ENCODE data around the gene BMI1. TPM values are rescaled to one million over a fixed set of nuclear protein-coding genes. Genes with fewer than 3 reads are reported as not detected.

Gene BMI1
- total RNA-seq: 11.5 and 61.9 TPM in 2 replicates

GRCh38 chr10:22320591-22321155 lies at the start of gene BMI1:
TSS of gene BMI1 (plus strand) at chr10:22321099. CDS start at chr10:22326450, 5,351 bp downstream.

GRCh38 chr10:22316286-22317075 lies 4.4 kb upstream of the BMI1 start, which contains the start of gene COMMD3:
TSS of gene COMMD3 (plus strand) at chr10:22316388. CDS start at chr10:22316418, 30 bp downstream.

GRCh38 chr10:22345301-22346095 lies 24.6 kb downstream of the BMI1 start, which contains the start of gene SPAG6:
TSS of gene SPAG6 (plus strand) at chr10:22345496. CDS start at chr10:22345612, 116 bp downstream.

Other genes starting within 250 kb of the BMI1 start
- not detected in 2 replicates for gene EBLN1, start 103.1 kb upstream of the BMI1 start, total RNA-seq
- 36.4 and 37.4 TPM in 2 replicates for gene COMMD3, start 4.7 kb upstream of the BMI1 start, total RNA-seq
- not detected in 2 replicates for gene SPAG6, start 24.4 kb downstream of the BMI1 start, total RNA-seq